Measurements from ENCODE around the gene BEND7. TPM values are rescaled to one million over a fixed set of nuclear protein-coding genes. Genes with fewer than 3 reads are reported as not detected.

BEND7 gene
- total and polyA plus RNA-seq, 9 of the 15 experiments (the other 6 are each of a cell fraction or from before 2014, with no cell fraction given) = 1.3 to 11.4 (median 5.2) TPM

DNA sequence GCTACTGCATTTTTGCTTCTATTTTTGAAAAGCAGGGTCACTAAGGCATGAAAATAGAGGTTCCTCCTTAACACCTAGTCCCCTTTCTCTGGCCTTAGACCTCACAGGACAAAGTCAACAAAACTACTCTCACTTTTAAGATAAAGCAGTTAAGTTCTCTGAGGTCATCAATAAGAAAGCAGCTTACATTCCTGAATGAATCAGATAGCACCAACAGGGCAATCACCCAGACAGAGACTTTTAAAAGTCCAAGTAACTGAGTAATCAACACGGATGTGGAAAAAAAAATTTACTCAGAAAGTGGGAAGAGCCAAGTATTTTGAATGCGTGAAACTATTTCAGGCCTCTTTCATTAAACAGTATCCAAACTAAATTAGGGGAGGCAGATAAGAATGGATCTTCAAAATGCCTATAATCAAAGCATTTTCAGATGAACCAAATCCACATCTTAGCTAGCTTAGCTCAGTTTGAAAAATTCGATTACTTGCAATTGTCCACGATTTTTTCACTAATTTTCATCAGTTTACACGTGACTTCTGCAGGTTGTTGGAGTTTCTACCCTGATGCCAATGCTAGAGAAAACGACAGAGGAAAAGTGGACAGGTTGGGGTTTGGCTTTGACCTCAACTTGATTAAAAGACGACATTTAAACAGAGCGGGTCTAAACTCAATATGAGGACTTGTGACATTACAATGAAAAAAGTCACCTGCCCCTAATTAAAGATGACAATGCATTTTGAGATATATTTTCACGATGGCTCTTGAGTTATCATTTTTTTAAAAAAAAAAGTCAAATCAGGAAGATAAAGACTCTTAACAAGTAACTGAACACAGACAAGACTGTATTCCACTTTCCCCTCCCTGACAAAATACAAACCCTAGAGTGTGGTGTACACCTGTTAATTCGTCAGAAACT lies 1.6 kb downstream of the BEND7 start (continued):
- TF ChIP-seq ATF7 (IDR thresholded peaks at IDR 0.05) = 0 out of 2 replicates have a peak, but pooled peaks have one; percentile 13
- TF ChIP-seq SMAD1 (IDR thresholded peaks at IDR 0.05; ENCODE audit: low read depth, low read length, partially characterized antibody) = no peak
- TF ChIP-seq, protein P1, sequence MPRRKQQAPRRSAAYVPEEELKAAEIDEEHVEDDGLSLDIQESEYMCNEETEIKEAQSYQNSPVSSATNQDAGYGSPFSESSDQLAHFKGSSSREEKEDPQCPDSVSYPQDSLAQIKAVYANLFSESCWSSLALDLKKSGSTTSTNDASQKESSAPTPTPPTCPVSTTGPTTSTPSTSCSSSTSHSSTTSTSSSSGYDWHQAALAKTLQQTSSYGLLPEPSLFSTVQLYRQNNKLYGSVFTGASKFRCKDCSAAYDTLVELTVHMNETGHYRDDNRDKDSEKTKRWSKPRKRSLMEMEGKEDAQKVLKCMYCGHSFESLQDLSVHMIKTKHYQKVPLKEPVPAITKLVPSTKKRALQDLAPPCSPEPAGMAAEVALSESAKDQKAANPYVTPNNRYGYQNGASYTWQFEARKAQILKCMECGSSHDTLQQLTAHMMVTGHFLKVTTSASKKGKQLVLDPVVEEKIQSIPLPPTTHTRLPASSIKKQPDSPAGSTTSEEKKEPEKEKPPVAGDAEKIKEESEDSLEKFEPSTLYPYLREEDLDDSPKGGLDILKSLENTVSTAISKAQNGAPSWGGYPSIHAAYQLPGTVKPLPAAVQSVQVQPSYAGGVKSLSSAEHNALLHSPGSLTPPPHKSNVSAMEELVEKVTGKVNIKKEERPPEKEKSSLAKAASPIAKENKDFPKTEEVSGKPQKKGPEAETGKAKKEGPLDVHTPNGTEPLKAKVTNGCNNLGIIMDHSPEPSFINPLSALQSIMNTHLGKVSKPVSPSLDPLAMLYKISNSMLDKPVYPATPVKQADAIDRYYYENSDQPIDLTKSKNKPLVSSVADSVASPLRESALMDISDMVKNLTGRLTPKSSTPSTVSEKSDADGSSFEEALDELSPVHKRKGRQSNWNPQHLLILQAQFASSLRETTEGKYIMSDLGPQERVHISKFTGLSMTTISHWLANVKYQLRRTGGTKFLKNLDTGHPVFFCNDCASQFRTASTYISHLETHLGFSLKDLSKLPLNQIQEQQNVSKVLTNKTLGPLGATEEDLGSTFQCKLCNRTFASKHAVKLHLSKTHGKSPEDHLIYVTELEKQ (CRISPR knock-in tag; IDR thresholded peaks at IDR 0.05) = no peak
- TF ChIP-seq, protein P2, sequence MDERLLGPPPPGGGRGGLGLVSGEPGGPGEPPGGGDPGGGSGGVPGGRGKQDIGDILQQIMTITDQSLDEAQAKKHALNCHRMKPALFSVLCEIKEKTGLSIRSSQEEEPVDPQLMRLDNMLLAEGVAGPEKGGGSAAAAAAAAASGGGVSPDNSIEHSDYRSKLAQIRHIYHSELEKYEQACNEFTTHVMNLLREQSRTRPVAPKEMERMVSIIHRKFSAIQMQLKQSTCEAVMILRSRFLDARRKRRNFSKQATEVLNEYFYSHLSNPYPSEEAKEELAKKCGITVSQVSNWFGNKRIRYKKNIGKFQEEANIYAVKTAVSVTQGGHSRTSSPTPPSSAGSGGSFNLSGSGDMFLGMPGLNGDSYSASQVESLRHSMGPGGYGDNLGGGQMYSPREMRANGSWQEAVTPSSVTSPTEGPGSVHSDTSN (CRISPR knock-in tag; IDR thresholded peaks at IDR 0.05; ENCODE audit: low read depth) = no peak
- TF ChIP-seq, protein P2 (tag; conservative IDR thresholded peaks at IDR 0.05; ENCODE audit: low read depth) = no peak
- peak; percentile 56 for TF ChIP-seq MAFG (tag; conservative IDR thresholded peaks at IDR 0.05)

Measured in K562 (cell line).